Mesothelial cell of epicardium (in vitro differentiated cells): ENCODE results near the gene SH3RF3. TPM values are rescaled to one million over a fixed set of nuclear protein-coding genes. Genes with fewer than 3 reads are reported as not detected.

Source experiments
- DNase-seq, 2 experiments: peaks; one replicate each; pipeline ENCODE4 v3.0.0; 2021; ENCODE audit warnings: low spot score in 2 of 2; ENCODE audit not compliant: unreplicated experiment in 2 of 2
- H3K27ac Mint-ChIP-seq: 2 replicates; pipeline ENCODE4 v1.8.0; 2021; ENCODE audit warnings: mixed read lengths
- H3K27me3 Mint-ChIP-seq: 2 replicates; pipeline ENCODE4 v1.8.0; 2021; ENCODE audit warnings: low read depth, mixed read lengths
- H3K36me3 Mint-ChIP-seq: 2 replicates; pipeline ENCODE4 v1.8.0; 2021; ENCODE audit warnings: mixed read lengths
- H3K4me1 Mint-ChIP-seq: 2 replicates; pipeline ENCODE4 v1.8.0; 2021; ENCODE audit warnings: mixed read lengths
- H3K4me3 Mint-ChIP-seq: 2 replicates; pipeline ENCODE4 v1.8.0; 2021; ENCODE audit warnings: mild to moderate bottlenecking, moderate library complexity, mixed read lengths
- H3K9me3 Mint-ChIP-seq: 2 replicates; pipeline ENCODE4 v1.8.0; 2021; ENCODE audit warnings: mixed read lengths
- CTCF ChIP-seq: fragments of 200-600 bp; sonication (generic); IDR thresholded peaks from one replicate; pipeline ENCODE4 v1.5.0; 2021; ENCODE audit warnings: antibody characterized with exemption; ENCODE audit not compliant: unreplicated experiment
- total RNA-seq: library from RNA; stranded (reverse); gene quantifications from 3 replicates; pipeline ENCODE4 v1.2.1, GENCODE V29; 2021

The SH3RF3 gene
- total RNA-seq, 1 donor from 2014 or later, result 2.7 TPM

- Mint-ChIP-seq H3K4me1 (peaks cover 32% of the 10 kb centered on the region), H3K4me3 (no peak overlapping the region), H3K9me3 (no peaks in the 10 kb centered on the region), H3K36me3 (no peaks in the 10 kb centered on the region), H3K27me3 (no peaks in the 10 kb centered on the region), H3K27ac (no peak overlapping the region)
- TF ChIP-seq CTCF, result no peak
- no peak for DNase-seq
Measured at GRCh38 chr2:109411640-109412325, 282.8 kb downstream of the SH3RF3 start.

- no peak for TF ChIP-seq CTCF
- H3K9me3 Mint-ChIP-seq, result no peaks in the 10 kb centered on the region
- H3K27ac Mint-ChIP-seq, result no peak overlapping the region
- no peaks in the 10 kb centered on the region for H3K36me3 Mint-ChIP-seq
- no peak overlapping the region for H3K4me3 Mint-ChIP-seq
- DNase-seq, result no peak
- H3K27me3 Mint-ChIP-seq, result peaks cover 2% of the 10 kb centered on the region
- peaks cover 17% of the 10 kb centered on the region for H3K4me1 Mint-ChIP-seq
Measured at GRCh38 chr2:109415581-109416013, 286.6 kb downstream of the SH3RF3 start.

GRCh38 chr2:109417701-109418335, 288.8 kb downstream of the SH3RF3 start:
- Mint-ChIP-seq H3K27ac (no peak overlapping the region), H3K4me3 (no peak overlapping the region), H3K27me3 (peaks cover 2% of the 10 kb centered on the region), H3K4me1 (peaks cover 4% of the 10 kb centered on the region), H3K36me3 (no peaks in the 10 kb centered on the region), H3K9me3 (no peaks in the 10 kb centered on the region)
- TF ChIP-seq CTCF, result no peak
- no peak for DNase-seq

- Mint-ChIP-seq H3K36me3 (no peaks in the 10 kb centered on the region), H3K27me3 (peaks cover 2% of the 10 kb centered on the region), H3K4me3 (no peak overlapping the region), H3K4me1 (peaks cover 4% of the 10 kb centered on the region), H3K9me3 (no peaks in the 10 kb centered on the region), H3K27ac (no peak overlapping the region)
- no peak for TF ChIP-seq CTCF
- DNase-seq, result no peak
Measured at GRCh38 chr2:109418716-109419115, 289.7 kb downstream of the SH3RF3 start.

- no peak overlapping the region for H3K27ac Mint-ChIP-seq
- H3K4me3 Mint-ChIP-seq, result no peak overlapping the region
- DNase-seq, result no peak
- peaks cover 2% of the 10 kb centered on the region for H3K27me3 Mint-ChIP-seq
- TF ChIP-seq CTCF, result no peak
- peaks cover 4% of the 10 kb centered on the region for H3K4me1 Mint-ChIP-seq
- H3K9me3 Mint-ChIP-seq, result no peaks in the 10 kb centered on the region
- no peaks in the 10 kb centered on the region for H3K36me3 Mint-ChIP-seq
Measured at GRCh38 chr2:109419171-109419756, 290.3 kb downstream of the SH3RF3 start.
